HG03354 (cell line): ENCODE data around the gene HGS.
A peak's percentile ranks its signal among the peaks of the same experiment; 100 is the strongest.
"Not testable (repeated sequence)": the region's sequence is repeated elsewhere in the genome, so short reads cannot be mapped to it uniquely, and the experiment has no call there.

Experiments
- ATAC-seq: cut with Tn5 transposase; IDR thresholded peaks from one replicate; pipeline ENCODE4 v1.9.1; 2021; ENCODE audit warnings: mild to moderate bottlenecking; ENCODE audit not compliant: unreplicated experiment, poor library complexity, severe bottlenecking

HGS gene

GRCh38 chr17:81652906-81653771 is 30.7 kb upstream of the HGS start:
- ATAC-seq = no peak

GRCh38 chr17:81655378-81656117 is 28.3 kb upstream of the HGS start:
- ATAC-seq = no peak

GRCh38 chr17:81656118-81656743 is 27.6 kb upstream of the HGS start, which contains the start of gene PDE6G:
Gene PDE6G (minus strand): TSS chr17:81656542. CDS start chr17:81653305, 3,237 bp downstream.
- ATAC-seq = no peak

- no peak for ATAC-seq
Observed at GRCh38 chr17:81656835-81657234, 27.0 kb upstream of the HGS start.

- ATAC-seq = no peak
Observed at GRCh38 chr17:81659038-81659437, 24.8 kb upstream of the HGS start.

- ATAC-seq = no peak
Observed at GRCh38 chr17:81660441-81660840, 23.4 kb upstream of the HGS start.

GRCh38 chr17:81662002-81662401 is 21.8 kb upstream of the HGS start:
- no peak for ATAC-seq

GRCh38 chr17:81664051-81664470 is 19.8 kb upstream of the HGS start:
- no peak for ATAC-seq

- peak; percentile 4 for ATAC-seq
Observed at GRCh38 chr17:81665205-81666091, 18.4 kb upstream of the HGS start.

- ATAC-seq = peak; percentile 14
Observed at GRCh38 chr17:81666092-81666341, 17.8 kb upstream of the HGS start.

GRCh38 chr17:81666342-81667191 is 17.2 kb upstream of the HGS start, which contains the start of the genes CCDC137 and OXLD1:
Gene CCDC137 (plus strand): TSS chr17:81666737. CDS start chr17:81666767, 30 bp downstream.
Gene OXLD1 (minus strand): TSS chr17:81666605. CDS start chr17:81666577, 28 bp downstream.
- peak; percentile 93 for ATAC-seq

- ATAC-seq = no peak
Observed at GRCh38 chr17:81667754-81668153, 16.1 kb upstream of the HGS start.

GRCh38 chr17:81672504-81672903 is 11.3 kb upstream of the HGS start:
- ATAC-seq = no peak

GRCh38 chr17:81672954-81673353 is 10.9 kb upstream of the HGS start:
- no peak for ATAC-seq

- ATAC-seq = no peak
Observed at GRCh38 chr17:81673561-81674258, 10.1 kb upstream of the HGS start.

GRCh38 chr17:81675515-81676221 is 8.1 kb upstream of the HGS start:
- ATAC-seq = not testable (repeated sequence)

- no peak for ATAC-seq
Observed at GRCh38 chr17:81676906-81677305, 6.9 kb upstream of the HGS start.
